Pancreas (tissue), 10 donors: Measurements from ENCODE around the gene PTN. TPM values are rescaled to one million over a fixed set of nuclear protein-coding genes. Genes with fewer than 3 reads are reported as not detected.

ENCODE experiments used
- ATAC-seq, 4 donors: fragments of 200-7000 bp; cut with Tn5 transposase; one replicate each; pipeline versions ENCODE4 v1.8.0 to v1.9.1; 2020; ENCODE audit warnings: mild to moderate bottlenecking in 4 of 4, moderate library complexity in 4 of 4
- DNase-seq, 6 donors: peaks; one replicate each; pipeline ENCODE4 v3.0.0-alpha.2; 2020
- FAIRE-seq: peaks from 2 replicates; lab custom pipeline; 2012; peaks lifted over from hg19 to GRCh38; lab: Jason Lieb, UNC
- H3K27ac ChIP-seq, 4 donors: fragments of 200-600 bp; sonication (generic); 1 replicate in 3 of 4; 2 replicates in 1 of 4; pipeline versions ENCODE4 v1.5.0 to v1.8.0; 2020
- H3K27me3 ChIP-seq, 4 donors: fragments of 200-600 bp; one replicate each; pipeline ENCODE4 v1.8.0; 2021
- H3K36me3 ChIP-seq, 3 donors: fragments of 200-600 bp; sonication (generic) in 1 of 3; one replicate each; pipeline versions ENCODE4 v1.5.0 to v1.8.0; 2020 to 2021
- H3K4me1 ChIP-seq, 3 donors: fragments of 200-600 bp; one replicate each; pipeline ENCODE4 v1.8.0; 2021
- H3K4me3 ChIP-seq, 4 donors: fragments of 200-600 bp; sonication (generic) in 2 of 4; one replicate each; pipeline versions ENCODE4 v1.5.0 to v1.8.0; 2020 to 2021
- H3K9me3 ChIP-seq, 4 donors: fragments of 200-600 bp; one replicate each; pipeline ENCODE4 v1.8.0; 2021
- WGBS, 2 donors: extraction: QIAGEN DNeasy Blood & Tissue Kit; methylation state at CpG; one replicate each; pipeline ENCODE4 v1.1.7; 2013; 5-methylcytosine and 5-hydroxymethylcytosine counted together
- intact Hi-C, 3 donors: fragments of 100-400 bp; cut with DNase I; formaldehyde crosslinking; loops; one replicate each; pipeline versions ENCODE4 v1.11.1 to v1.14.2; 2022
- polyA plus RNA-seq, 2 donors: library from polyadenylated mRNA; stranded (reverse); fragments of 200-250 nt; gene quantifications; one replicate each; pipeline ENCODE4 v1.2.3, GENCODE V29; 2013
- total RNA-seq, 6 donors: library from RNA; stranded (reverse); fragmentation: NEBNext Ultra II Directional in 4 of 6; extraction: Animal tissue kit (Norgen Biotek cat#: 25700) in 4 of 6; gene quantifications; one replicate each; pipeline versions ENCODE4 v1.2.1 to v1.2.4, GENCODE V29; 2021 to 2023
- TF ChIP-seq, protein P1 (sequence below), 4 donors: fragments of 200-600 bp; sonication (generic) in 3 of 4; IDR thresholded peaks; one replicate each; pipeline versions ENCODE4 v1.5.0 to v1.8.0; 2021; ENCODE audit warnings: antibody characterized with exemption in 4 of 4
- donor health status: healthy with polysubstance abuse.
- donor health status: DM: no; HTN: no; CAD: no; lungs with moderate emphysema.
- donor health status: DM: no; HTN: no; CAD: no.
- donor health status: control.
- donor health status: control.
- donor health status: Bipolar disorder and iron deficiency.
- donor health status: DM: yes; HTN: yes; CAD: no.
- donor health status: DM: no; HTN: no; CAD: no.
- donor health status: DM: no; HTN: no; CAD: no.
- donor health status: DM: yes; HTN: yes; CAD: no.

Gene PTN
- total and polyA plus RNA-seq, 8 donors = 0.35 to 1.8 (median 0.47) TPM

- ATAC-seq (no peak), FAIRE-seq (no peak), DNase-seq (no peak)
- Histone ChIP-seq H3K27ac (no peak overlapping the region), H3K4me3 (no peak overlapping the region), H3K9me3 (no peaks in the 10 kb centered on the region), H3K36me3 (no peaks in the 10 kb centered on the region), H3K4me1 (no peaks in the 10 kb centered on the region), H3K27me3 (peaks cover 0 to 5% (median 0%) of the 10 kb centered on the region in 4 donors)
- 75 to 82% methylated on average over 7 of the region's 7 CpGs for WGBS, 2 donors
- TF ChIP-seq, protein P1, sequence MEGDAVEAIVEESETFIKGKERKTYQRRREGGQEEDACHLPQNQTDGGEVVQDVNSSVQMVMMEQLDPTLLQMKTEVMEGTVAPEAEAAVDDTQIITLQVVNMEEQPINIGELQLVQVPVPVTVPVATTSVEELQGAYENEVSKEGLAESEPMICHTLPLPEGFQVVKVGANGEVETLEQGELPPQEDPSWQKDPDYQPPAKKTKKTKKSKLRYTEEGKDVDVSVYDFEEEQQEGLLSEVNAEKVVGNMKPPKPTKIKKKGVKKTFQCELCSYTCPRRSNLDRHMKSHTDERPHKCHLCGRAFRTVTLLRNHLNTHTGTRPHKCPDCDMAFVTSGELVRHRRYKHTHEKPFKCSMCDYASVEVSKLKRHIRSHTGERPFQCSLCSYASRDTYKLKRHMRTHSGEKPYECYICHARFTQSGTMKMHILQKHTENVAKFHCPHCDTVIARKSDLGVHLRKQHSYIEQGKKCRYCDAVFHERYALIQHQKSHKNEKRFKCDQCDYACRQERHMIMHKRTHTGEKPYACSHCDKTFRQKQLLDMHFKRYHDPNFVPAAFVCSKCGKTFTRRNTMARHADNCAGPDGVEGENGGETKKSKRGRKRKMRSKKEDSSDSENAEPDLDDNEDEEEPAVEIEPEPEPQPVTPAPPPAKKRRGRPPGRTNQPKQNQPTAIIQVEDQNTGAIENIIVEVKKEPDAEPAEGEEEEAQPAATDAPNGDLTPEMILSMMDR (IDR thresholded peaks at IDR 0.05) = no peak
- intact Hi-C loops = no loop called here
Observed at GRCh38 chr7:137262599-137262998, 80.9 kb downstream of the PTN start.

DNA sequence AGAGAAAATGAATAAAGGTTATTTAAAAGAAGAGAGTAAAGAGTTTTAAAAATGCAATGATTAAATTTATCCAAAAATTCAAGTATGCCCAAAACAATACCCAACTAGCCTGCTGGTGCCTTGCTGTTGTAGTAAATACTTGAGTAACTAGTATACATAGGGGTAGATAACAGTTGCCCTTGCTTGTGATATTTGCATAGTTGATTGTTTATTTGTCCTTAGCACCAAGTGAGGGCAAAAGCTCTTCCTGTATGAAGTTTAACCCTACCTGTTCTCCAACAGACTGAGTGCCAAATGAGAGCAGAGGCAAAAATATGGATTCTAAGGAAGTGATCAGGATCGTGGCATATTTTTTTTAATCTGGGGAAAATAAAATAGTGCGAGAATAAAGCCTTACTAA, 85.0 kb downstream of the PTN start:
- H3K9me3 ChIP-seq = no peaks in the 10 kb centered on the region
- no peak overlapping the region for H3K27ac ChIP-seq
- H3K4me3 ChIP-seq = no peak overlapping the region
- no peak for FAIRE-seq
- DNase-seq = no peak
- no peaks in the 10 kb centered on the region for H3K4me1 ChIP-seq
- 69 to 79% methylated on average over 2 of the region's 2 CpGs for WGBS, 2 donors
- intact Hi-C loops = no loop called here
- TF ChIP-seq, protein P1 (IDR thresholded peaks at IDR 0.05) = no peak
- no peak for ATAC-seq
- H3K36me3 ChIP-seq = no peaks in the 10 kb centered on the region
- H3K27me3 ChIP-seq = peaks cover 0 to 5% (median 0%) of the 10 kb centered on the region in 4 donors

GRCh38 chr7:137254766-137255165, 88.8 kb downstream of the PTN start:
- TF ChIP-seq, protein P1 (IDR thresholded peaks at IDR 0.05) = no peak
- Histone ChIP-seq H3K36me3 (no peaks in the 10 kb centered on the region), H3K27me3 (peaks cover 0 to 6% (median 0%) of the 10 kb centered on the region in 4 donors), H3K9me3 (no peaks in the 10 kb centered on the region), H3K4me3 (no peak overlapping the region), H3K4me1 (no peaks in the 10 kb centered on the region), H3K27ac (no peak overlapping the region)
- intact Hi-C loops = no loop called here
- no peak for ATAC-seq
- FAIRE-seq = no peak
- WGBS, 2 donors = 48 to 72% methylated on average over 2 of the region's 2 CpGs
- no peak for DNase-seq

- no peak overlapping the region for H3K4me3 ChIP-seq
- TF ChIP-seq, protein P1 (IDR thresholded peaks at IDR 0.05) = no peak
- no peaks in the 10 kb centered on the region for H3K4me1 ChIP-seq
- ATAC-seq (no peak), FAIRE-seq (no peak), DNase-seq (no peak)
- H3K27me3 ChIP-seq = no peaks in the 10 kb centered on the region
- no peak overlapping the region for H3K27ac ChIP-seq
- intact Hi-C loops = no loop called here
- 88 to 89% methylated on average over 2 of the region's 2 CpGs for WGBS, 2 donors
- no peaks in the 10 kb centered on the region for H3K36me3 ChIP-seq
- no peaks in the 10 kb centered on the region for H3K9me3 ChIP-seq
Observed at GRCh38 chr7:137245890-137246289, 97.6 kb downstream of the PTN start.

DNA sequence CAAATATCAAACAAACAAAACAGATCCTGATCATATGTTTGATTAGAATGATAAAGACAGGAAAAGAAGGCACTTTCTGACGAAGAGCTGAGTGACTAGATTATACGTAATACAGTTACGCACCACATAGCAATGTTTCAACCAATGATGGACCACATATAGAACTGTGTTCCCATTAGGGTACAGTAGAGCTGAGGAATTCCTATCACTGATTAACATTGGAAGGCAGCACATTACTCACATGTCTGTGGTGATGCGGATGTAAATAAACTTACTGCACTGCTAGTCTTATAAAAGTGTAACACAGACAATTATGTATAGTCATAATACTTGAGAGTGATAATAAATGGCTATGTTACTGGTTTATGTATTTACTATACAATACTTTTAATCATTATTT, 98.3 kb downstream of the PTN start:
- ATAC-seq (no peak), FAIRE-seq (no peak), DNase-seq (no peak)
- intact Hi-C loops = no loop called here
- 75 to 83% methylated on average over 4 of the region's 4 CpGs for WGBS, 2 donors
- Histone ChIP-seq H3K4me3 (no peak overlapping the region), H3K27ac (no peak overlapping the region), H3K27me3 (no peaks in the 10 kb centered on the region), H3K4me1 (no peaks in the 10 kb centered on the region), H3K36me3 (no peaks in the 10 kb centered on the region), H3K9me3 (no peaks in the 10 kb centered on the region)
- TF ChIP-seq, protein P1 (IDR thresholded peaks at IDR 0.05) = no peak
